ENCODE data around the gene CR1. TPM values are rescaled to one million over a fixed set of nuclear protein-coding genes. Genes with fewer than 3 reads are reported as not detected.
"Not testable (repeated sequence)": the region's sequence is repeated elsewhere in the genome, so short reads cannot be mapped to it uniquely, and the experiment has no call there.

CR1 gene
- total RNA-seq, 1 donor from 2014 or later, result 0.13 TPM

- DNase-seq (ENCODE audit: low read depth); H3K27me3 ChIP-seq (ENCODE audit: control insufficient read depth, insufficient read depth, low read length); H3K36me3 ChIP-seq (ENCODE audit: control insufficient read depth, insufficient read depth, low read length); H3K4me3 ChIP-seq (ENCODE audit: low read depth, low read length): not testable (repeated sequence)
These were observed 194.6 kb downstream of the CR1 start for GRCh38 chr1:207690551-207690950.

DNA sequence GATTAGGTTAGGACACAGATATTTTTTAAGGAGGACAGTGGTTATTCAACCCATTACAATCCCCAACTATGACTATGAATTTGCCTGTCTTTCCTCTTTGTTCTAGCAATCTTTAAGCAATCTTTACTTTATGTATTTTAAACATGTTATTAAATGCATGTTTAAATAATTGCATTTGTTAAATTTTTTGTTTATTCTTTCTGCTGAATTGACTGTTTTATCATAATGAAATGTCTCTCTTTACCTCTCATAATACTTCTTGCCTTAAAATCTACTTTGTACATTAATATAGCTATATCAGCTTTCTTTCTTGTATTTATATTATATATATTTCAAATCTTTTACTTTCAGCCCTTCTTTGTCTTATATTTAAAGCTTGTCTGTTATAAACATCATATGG is 195.1 kb downstream of the CR1 start:
- DNase-seq (ENCODE audit: low read depth), result no peak
- Histone ChIP-seq H3K27me3 (ENCODE audit: control insufficient read depth, insufficient read depth, low read length) (no peaks in the 10 kb centered on the region), H3K36me3 (ENCODE audit: control insufficient read depth, insufficient read depth, low read length) (no peaks in the 10 kb centered on the region), H3K4me3 (ENCODE audit: low read depth, low read length) (no peak overlapping the region)
- TF ChIP-seq CTCF (IDR thresholded peaks at IDR 0.05; ENCODE audit: insufficient read depth, low read length, poor library complexity, severe bottlenecking), result no peak

Other genes starting within 250 kb of the CR1 start
- 35.4 and 39.0 TPM in 2 replicates for gene CD55, start 174.5 kb upstream of the CR1 start, total RNA-seq
- 0.04 TPM in 1 of 2 replicates, not detected in the other for gene CR2, start 41.8 kb upstream of the CR1 start, total RNA-seq
- gene CR1L, start 149.0 kb downstream of the CR1 start, total RNA-seq, result not detected in 2 replicates